ENCODE results near the gene GP1BA.

Gene GP1BA

GRCh38 chr17:4974115-4974670 is 42.1 kb downstream of the GP1BA start:
- DNase-seq (ENCODE audit: low spot score): no peak

DNA sequence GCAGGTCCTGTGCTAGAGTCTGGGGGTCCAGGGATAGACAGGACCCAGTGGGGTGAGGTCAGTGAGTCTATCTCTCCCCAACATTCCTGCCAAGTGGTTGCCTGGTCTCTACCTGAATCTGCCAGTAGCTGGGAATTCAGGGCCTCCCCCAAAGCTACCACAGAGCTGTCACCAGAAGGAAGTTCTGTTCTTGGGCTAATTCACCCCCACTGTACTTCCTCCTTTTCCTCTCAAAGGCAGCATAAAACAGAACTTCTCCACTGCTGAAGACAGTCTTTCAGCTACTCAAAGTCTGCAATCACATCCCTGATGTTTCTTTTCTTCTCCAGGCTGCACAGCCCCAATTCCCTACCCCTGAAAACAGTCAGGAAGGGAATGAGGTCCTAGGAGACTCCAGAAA is 46.6 kb downstream of the GP1BA start:
- DNase-seq (ENCODE audit: low spot score): no peak

GRCh38 chr17:4980644-4981216 is 48.7 kb downstream of the GP1BA start:
- peak; percentile 29 for DNase-seq (ENCODE audit: low spot score)

GRCh38 chr17:4982305-4982704 is 50.2 kb downstream of the GP1BA start:
- no peak for DNase-seq (ENCODE audit: low spot score)
